ENCODE results near the gene DCAF10.
"Not testable (repeated sequence)": the region's sequence is repeated elsewhere in the genome, so short reads cannot be mapped to it uniquely, and the experiment has no call there.

DCAF10 gene

DNA sequence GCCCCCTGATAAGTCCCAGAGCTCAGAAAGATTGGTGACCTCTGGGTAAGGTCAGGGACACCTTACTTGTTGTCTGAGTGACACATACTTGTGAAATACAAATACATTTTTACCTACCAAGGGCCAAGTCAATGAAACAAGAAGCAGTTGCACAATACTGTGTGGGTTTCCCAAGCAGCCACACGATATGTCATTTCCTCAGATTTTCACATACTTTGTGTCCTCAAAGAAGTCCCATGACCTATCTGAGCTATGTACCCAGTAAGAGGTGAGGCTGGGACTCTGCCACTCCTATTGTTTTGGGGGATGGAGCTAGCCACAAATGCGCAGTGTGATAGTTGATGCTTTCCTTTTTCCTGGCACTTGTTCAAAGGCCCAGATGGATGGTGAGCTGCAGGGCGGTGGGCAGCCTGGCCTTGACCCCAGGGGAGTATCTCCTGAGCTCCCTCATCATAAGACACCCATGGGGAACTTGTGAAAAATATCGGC is 108.1 kb downstream of the DCAF10 start:
- no peak overlapping the region for H3K4me3 ChIP-seq (ENCODE audit: low read depth, low read length)
- DNase-seq (ENCODE audit: low read depth, low spot score), result peak; percentile 17
- TF ChIP-seq, protein P1, sequence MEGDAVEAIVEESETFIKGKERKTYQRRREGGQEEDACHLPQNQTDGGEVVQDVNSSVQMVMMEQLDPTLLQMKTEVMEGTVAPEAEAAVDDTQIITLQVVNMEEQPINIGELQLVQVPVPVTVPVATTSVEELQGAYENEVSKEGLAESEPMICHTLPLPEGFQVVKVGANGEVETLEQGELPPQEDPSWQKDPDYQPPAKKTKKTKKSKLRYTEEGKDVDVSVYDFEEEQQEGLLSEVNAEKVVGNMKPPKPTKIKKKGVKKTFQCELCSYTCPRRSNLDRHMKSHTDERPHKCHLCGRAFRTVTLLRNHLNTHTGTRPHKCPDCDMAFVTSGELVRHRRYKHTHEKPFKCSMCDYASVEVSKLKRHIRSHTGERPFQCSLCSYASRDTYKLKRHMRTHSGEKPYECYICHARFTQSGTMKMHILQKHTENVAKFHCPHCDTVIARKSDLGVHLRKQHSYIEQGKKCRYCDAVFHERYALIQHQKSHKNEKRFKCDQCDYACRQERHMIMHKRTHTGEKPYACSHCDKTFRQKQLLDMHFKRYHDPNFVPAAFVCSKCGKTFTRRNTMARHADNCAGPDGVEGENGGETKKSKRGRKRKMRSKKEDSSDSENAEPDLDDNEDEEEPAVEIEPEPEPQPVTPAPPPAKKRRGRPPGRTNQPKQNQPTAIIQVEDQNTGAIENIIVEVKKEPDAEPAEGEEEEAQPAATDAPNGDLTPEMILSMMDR (IDR thresholded peaks at IDR 0.05; ENCODE audit: low read depth, low read length), result no peak
- in situ Hi-C loops (cut with HindIII; ENCODE audit: low sequenced_read_pairs), result no loop called here

DNA sequence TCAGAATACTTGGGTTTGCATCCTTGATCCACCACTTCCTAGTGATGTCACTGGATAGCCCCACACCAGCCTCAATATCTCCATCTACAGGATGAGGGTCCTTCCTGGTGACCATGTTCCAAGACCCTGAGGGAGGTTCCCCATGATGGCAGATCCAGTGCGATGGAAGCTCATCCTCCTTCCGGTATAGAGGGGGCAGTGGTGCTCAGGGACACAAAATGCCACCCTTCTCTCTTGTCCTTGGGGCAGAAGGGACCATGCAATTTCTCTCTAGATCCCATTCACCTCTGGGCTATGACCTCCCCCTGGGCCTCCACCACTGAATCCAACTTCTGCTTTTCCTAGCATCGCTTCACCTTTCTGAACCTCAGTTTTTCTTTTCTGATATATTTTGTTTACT is 108.7 kb downstream of the DCAF10 start:
- no peak overlapping the region for H3K4me3 ChIP-seq (ENCODE audit: low read depth, low read length)
- in situ Hi-C loops (cut with HindIII; ENCODE audit: low sequenced_read_pairs), result no loop called here
- no peak for DNase-seq (ENCODE audit: low read depth, low spot score)
- TF ChIP-seq, protein P1 (IDR thresholded peaks at IDR 0.05; ENCODE audit: low read depth, low read length), result no peak

DNA sequence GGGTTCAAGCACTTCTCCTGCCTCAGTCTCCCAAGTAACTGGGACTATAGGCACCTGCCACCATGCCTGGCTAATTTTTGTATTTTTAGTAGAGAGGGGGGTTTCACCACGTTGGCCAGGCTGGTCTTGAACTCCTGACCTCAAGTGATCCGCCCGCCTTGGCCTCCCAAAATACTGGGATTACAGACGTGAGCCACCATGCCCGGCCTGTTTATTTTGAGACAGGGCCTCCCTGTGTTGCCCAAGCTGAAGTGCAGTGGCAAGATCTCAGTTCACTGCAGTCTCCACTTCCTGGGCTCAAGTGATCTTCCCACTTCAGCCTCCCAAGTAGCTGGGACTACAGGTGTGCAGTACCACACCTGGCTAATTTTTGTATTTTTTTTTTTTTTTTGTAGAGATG is 109.2 kb downstream of the DCAF10 start:
- in situ Hi-C loops (cut with HindIII; ENCODE audit: low sequenced_read_pairs); H3K4me3 ChIP-seq (ENCODE audit: low read depth, low read length); DNase-seq (ENCODE audit: low read depth, low spot score): not testable (repeated sequence)

DNA sequence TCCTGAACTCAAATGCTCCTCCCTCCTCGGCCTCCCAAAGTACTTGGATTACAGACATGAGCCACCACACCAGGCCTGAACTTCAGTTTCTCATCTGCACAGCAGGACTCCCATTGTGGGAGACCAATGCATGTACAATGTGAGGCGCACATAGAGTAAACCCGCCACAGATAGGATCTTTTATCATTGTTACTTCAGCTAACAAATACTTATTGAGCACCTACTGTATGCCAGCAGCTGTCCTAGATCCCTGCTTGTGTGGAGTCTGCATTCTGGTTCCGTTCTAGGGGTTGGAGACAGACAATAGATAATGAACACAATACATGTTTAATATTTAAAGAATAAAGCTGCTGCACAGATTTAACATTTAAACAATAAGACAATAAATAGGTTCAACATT is 109.7 kb downstream of the DCAF10 start:
- H3K4me3 ChIP-seq (ENCODE audit: low read depth, low read length), result no peak overlapping the region
- no peak for DNase-seq (ENCODE audit: low read depth, low spot score)
- TF ChIP-seq, protein P1 (IDR thresholded peaks at IDR 0.05; ENCODE audit: low read depth, low read length), result no peak
- in situ Hi-C loops (cut with HindIII; ENCODE audit: low sequenced_read_pairs), result no loop called here

DNA sequence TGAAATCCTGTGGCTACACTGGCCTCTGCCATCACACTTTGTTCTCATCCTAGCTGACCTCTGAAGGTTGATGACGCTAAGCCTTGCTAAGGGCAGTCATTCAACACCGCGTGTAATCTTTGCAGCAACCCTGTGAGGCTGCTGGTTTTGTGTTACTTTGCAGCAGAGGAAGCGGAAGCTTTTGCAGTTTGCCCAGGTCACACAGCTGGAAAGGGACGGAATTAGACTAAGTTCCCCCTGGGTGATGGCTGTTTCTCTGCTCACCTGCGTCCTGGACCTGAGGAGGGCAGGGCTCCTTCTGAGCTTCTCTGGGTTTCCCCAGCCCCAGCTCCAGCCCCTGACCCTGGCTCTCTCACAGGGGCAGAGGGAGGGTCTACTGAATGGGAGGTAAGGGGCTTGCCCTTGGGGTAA is 110.7 kb downstream of the DCAF10 start:
- DNase-seq (ENCODE audit: low read depth, low spot score), result peak; percentile 80
- H3K4me3 ChIP-seq (ENCODE audit: low read depth, low read length), result no peak overlapping the region
- in situ Hi-C loops (cut with HindIII; ENCODE audit: low sequenced_read_pairs), result no loop called here
- TF ChIP-seq, protein P1 (IDR thresholded peaks at IDR 0.05; ENCODE audit: low read depth, low read length), result no peak

DNA sequence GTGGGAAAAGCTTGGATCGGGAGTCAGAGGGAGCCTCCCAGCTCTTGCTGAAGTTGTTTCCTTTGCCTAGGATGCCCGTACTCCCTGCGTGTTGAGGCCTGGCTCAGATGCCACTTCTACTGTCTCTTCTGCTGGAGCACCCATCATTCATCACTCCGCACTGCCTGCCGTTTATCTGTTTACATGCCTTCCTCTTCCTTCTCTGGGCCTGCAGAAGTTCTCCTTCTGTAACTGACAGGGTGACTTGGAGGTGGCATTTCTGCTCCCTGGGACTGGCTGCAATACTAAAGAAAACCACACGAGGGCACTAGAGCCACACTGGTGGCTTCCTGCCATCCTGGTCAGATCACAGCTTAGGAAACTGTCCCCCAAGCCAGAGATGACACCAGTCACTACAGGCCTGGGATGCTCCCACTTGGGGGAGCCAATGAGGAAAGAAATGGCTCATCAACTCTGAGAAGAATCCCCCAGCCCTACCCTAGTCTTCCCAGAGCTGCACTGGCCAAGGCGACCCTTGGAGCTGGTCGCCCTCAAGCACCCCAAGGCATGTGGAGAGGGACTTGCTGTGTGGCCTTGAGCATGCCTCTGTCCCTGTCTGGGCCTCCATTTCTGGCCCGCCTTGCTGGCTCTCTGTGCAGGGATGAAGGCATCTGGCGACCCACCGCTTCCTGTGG is 113.0 kb downstream of the DCAF10 start:
- H3K4me3 ChIP-seq (ENCODE audit: low read depth, low read length), result no peak overlapping the region
- in situ Hi-C loops (cut with HindIII; ENCODE audit: low sequenced_read_pairs), result no loop called here
- peak; percentile 77 for DNase-seq (ENCODE audit: low read depth, low spot score)
- TF ChIP-seq, protein P1 (IDR thresholded peaks at IDR 0.05; ENCODE audit: low read depth, low read length), result peak; percentile 97

DNA sequence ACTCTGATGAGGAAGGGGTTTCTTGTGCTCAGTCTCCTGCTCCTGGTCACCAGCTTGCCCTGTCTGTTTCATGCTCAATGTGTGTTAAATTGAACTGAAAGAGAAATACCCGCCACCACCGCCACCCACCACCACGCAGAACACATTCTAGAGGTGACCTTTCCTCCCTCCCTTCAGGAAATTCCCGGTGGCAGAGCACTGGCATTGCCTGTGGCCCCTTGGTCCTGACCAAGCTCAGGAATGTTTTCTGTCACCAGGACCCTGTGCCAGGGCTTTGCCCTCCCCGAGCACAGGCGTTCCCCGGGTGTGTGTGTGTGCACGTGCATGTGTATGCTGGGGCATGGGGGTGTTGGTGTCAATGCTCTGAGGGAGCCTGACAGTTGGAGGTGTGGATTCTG is 113.6 kb downstream of the DCAF10 start:
- no peak overlapping the region for H3K4me3 ChIP-seq (ENCODE audit: low read depth, low read length)
- TF ChIP-seq, protein P1 (IDR thresholded peaks at IDR 0.05; ENCODE audit: low read depth, low read length), result no peak
- DNase-seq (ENCODE audit: low read depth, low spot score), result no peak
- in situ Hi-C loops (cut with HindIII; ENCODE audit: low sequenced_read_pairs), result no loop called here
